HCT116 (cell line): Measurements from ENCODE around the gene AGPS. TPM values are rescaled to one million over a fixed set of nuclear protein-coding genes. Genes with fewer than 3 reads are reported as not detected.

Source experiments
- ATAC-seq: fragments of 200-7000 bp; cut with Tn5 transposase; 2 replicates; pipeline ENCODE4 v1.9.1; 2020; ENCODE audit warnings: mild to moderate bottlenecking, moderate library complexity
- BruUV-seq: library from RNA; stranded (reverse); fragments of 400-500 nt; replicated peaks from 2 replicates; lab custom pipeline; 2021; lab: Mats Ljungman, UMichigan
- CTCF ChIA-PET: fragments of 300-600 bp; sonication (Branson Sonifier 250); formaldehyde crosslinking; loops from one replicate; lab custom pipeline; 2021; ENCODE audit warnings: antibody characterized with exemption; lab: Charles Lee
- POLR2A ChIA-PET: fragments of 300-600, 350-600 bp; sonication (Branson Sonifier 250); formaldehyde crosslinking; loops from one replicate; lab custom pipeline; 2021; ENCODE audit warnings: antibody characterized with exemption; lab: Charles Lee
- RAD21 ChIA-PET, 2 experiments: fragments of 300-600 bp; sonication (Branson Sonifier 250); formaldehyde crosslinking; loops; one replicate each; lab custom pipeline; 2023; ENCODE audit warnings: low total read pairs in 2 of 2; ENCODE audit not compliant: uncharacterized antibody in 2 of 2, unreplicated experiment in 2 of 2, low non-redundant PET in 1 of 2; lab: Charles Lee
- DNase-seq: peaks from one replicate; pipeline ENCODE4 v3.0.0-alpha.2; 2010; ENCODE audit warnings: low read depth, low spot score
- H2AFZ ChIP-seq: fragments of 200-600 bp; shearing (Covaris generic), sonication (generic); 2 replicates; pipeline ENCODE4 v1.6.1; 2017; ENCODE audit warnings: low read depth, mixed run types, mixed read lengths, antibody characterized with exemption, low read length; ENCODE audit not compliant: poor library complexity, severe bottlenecking
- H3K27ac ChIP-seq: 2 replicates; pipeline ENCODE4 v1.5.1; 2012; ENCODE audit warnings: low read depth, low read length
- H3K27me3 ChIP-seq: fragments of 200-600 bp; sonication (generic); 2 replicates; pipeline ENCODE4 v1.6.1; 2016; ENCODE audit warnings: mixed run types, low read length, mixed read lengths; ENCODE audit not compliant: insufficient read depth
- H3K36me3 ChIP-seq, 2 experiments: fragments of 200-500 bp in 1 of 2; fragments of 200-600 bp in 1 of 2; sonication (Bioruptor generic) in 1 of 2; sonication (generic) in 1 of 2; 2 replicates each; pipeline versions ENCODE4 v1.5.1 to v1.6.1; 2014 to 2016; ENCODE audit warnings: low read length in 2 of 2, inconsistent platforms in 1 of 2, mixed read lengths in 1 of 2, mixed run types in 1 of 2; ENCODE audit not compliant: insufficient read depth in 2 of 2, control insufficient read depth in 1 of 2
- H3K4me1 ChIP-seq, 2 experiments: fragments of 200-600 bp in 1 of 2; sonication (generic) in 1 of 2; 2 replicates each; pipeline versions ENCODE4 v1.5.1 to v1.6.1; 2012 to 2017; ENCODE audit warnings: low read length in 2 of 2, inconsistent platforms in 1 of 2, mild to moderate bottlenecking in 1 of 2, mixed read lengths in 1 of 2, mixed run types in 1 of 2, moderate library complexity in 1 of 2; ENCODE audit not compliant: insufficient read depth in 2 of 2, control insufficient read depth in 1 of 2
- H3K4me2 ChIP-seq: fragments of 200-600 bp; sonication (generic); 2 replicates; pipeline ENCODE4 v1.6.1; 2017; ENCODE audit warnings: mixed run types, low read length, mixed read lengths
- H3K4me3 ChIP-seq, 2 experiments: fragments of 200-600 bp in 1 of 2; sonication (generic) in 1 of 2; replicated peaks in 1 of 2; 2 replicates each; pipeline ENCODE4 v1.5.1; 2011 to 2016; ENCODE audit warnings: low read length in 2 of 2, control low read depth in 1 of 2, low read depth in 1 of 2, mild to moderate bottlenecking in 1 of 2, mixed read lengths in 1 of 2, mixed run types in 1 of 2
- H3K79me2 ChIP-seq: fragments of 200-600 bp; sonication (generic); 2 replicates; pipeline ENCODE4 v1.6.1; 2017; ENCODE audit warnings: mild to moderate bottlenecking, mixed run types, low read length, moderate library complexity, mixed read lengths; ENCODE audit not compliant: insufficient read depth
- H3K9ac ChIP-seq: fragments of 200-600 bp; sonication (generic); 2 replicates; pipeline ENCODE4 v1.6.1; 2016; ENCODE audit warnings: low read length, mixed read lengths
- H3K9me2 ChIP-seq: fragments of 200-600 bp; sonication (generic), shearing (Covaris generic); 2 replicates; pipeline ENCODE4 v1.6.1; 2017; ENCODE audit warnings: mixed run types, mild to moderate bottlenecking, moderate library complexity; ENCODE audit not compliant: insufficient read depth
- H3K9me3 ChIP-seq, 2 experiments: fragments of 200-500 bp in 1 of 2; fragments of 200-600 bp in 1 of 2; sonication (Bioruptor generic) in 1 of 2; sonication (generic) in 1 of 2; 2 replicates each; pipeline ENCODE4 v1.6.1; 2014 to 2017; ENCODE audit warnings: low read length in 2 of 2, mixed read lengths in 2 of 2, inconsistent platforms in 1 of 2, low read depth in 1 of 2, mild to moderate bottlenecking in 1 of 2, mixed run types in 1 of 2, moderate library complexity in 1 of 2; ENCODE audit not compliant: control insufficient read depth in 1 of 2, insufficient read depth in 1 of 2
- H4K20me1 ChIP-seq: fragments of 200-600 bp; sonication (generic), shearing (Covaris generic); 2 replicates; pipeline ENCODE4 v1.6.1; 2017; ENCODE audit warnings: mixed run types, mild to moderate bottlenecking, moderate library complexity; ENCODE audit not compliant: insufficient read depth
- ATF3 ChIP-seq: IDR thresholded peaks from 2 replicates; pipeline ENCODE4 v1.6.1; 2012
- CBX3 ChIP-seq: IDR thresholded peaks from 2 replicates; pipeline ENCODE4 v1.6.1; 2012; ENCODE audit warnings: low read depth
- EZH2 ChIP-seq: fragments of 200-600 bp; sonication (generic); IDR thresholded peaks from 2 replicates; pipeline ENCODE4 v1.6.1; 2017; ENCODE audit warnings: antibody characterized with exemption, mixed run types
- EZH2phosphoT487 ChIP-seq: fragments of 200-600 bp; IDR thresholded peaks from 2 replicates; pipeline ENCODE4 v1.6.1; 2018; ENCODE audit warnings: antibody characterized with exemption, borderline replicate concordance
- JUND ChIP-seq: IDR thresholded peaks from 2 replicates; pipeline ENCODE4 v1.6.1; 2012
- POLR2AphosphoS5 ChIP-seq: IDR thresholded peaks from 2 replicates; pipeline ENCODE4 v1.6.1; 2011; ENCODE audit warnings: mild to moderate bottlenecking, low read depth, low read length, moderate library complexity
- RAD21 ChIP-seq: IDR thresholded peaks from 2 replicates; pipeline ENCODE4 v1.6.1; 2012; ENCODE audit warnings: low read depth, mild to moderate bottlenecking
- SRF ChIP-seq: IDR thresholded peaks from 2 replicates; pipeline ENCODE4 v1.6.1; 2012; ENCODE audit warnings: low read depth
- ZNF274 ChIP-seq: fragments of 200-500 bp; sonication (Bioruptor generic); IDR thresholded peaks from 2 replicates; pipeline ENCODE4 v1.6.1; 2014; ENCODE audit warnings: mild to moderate bottlenecking, low read depth, low read length, inconsistent platforms
- intact Hi-C: fragments of 100-400 bp; cut with micrococcal nuclease; formaldehyde crosslinking; loops from 2 replicates; pipeline ENCODE4 v1.10.0; 2022
- total RNA-seq: library from RNA; stranded (reverse); gene quantifications from one replicate; pipeline ENCODE4 v1.2.1, GENCODE V29; 2021; ENCODE audit not compliant: unreplicated experiment
- TF ChIP-seq, protein P1 (sequence below): IDR thresholded peaks from 2 replicates; pipeline ENCODE4 v1.6.1; 2012; ENCODE audit warnings: low read depth

Gene AGPS
- total RNA-seq, 1 experiment from 2014 or later = 66.6 TPM

GRCh38 chr2:177532567-177532966 is 140.0 kb downstream of the AGPS start:
- BruUV-seq = no TSS peak
- intact Hi-C loops = no loop called here

More at GRCh38 chr2:177532567-177532966, 140.0 kb downstream of the AGPS start:
- no peaks in the 10 kb centered on the region for H4K20me1 ChIP-seq
- H3K4me1 ChIP-seq = no peaks in the 10 kb centered on the region
- TF ChIP-seq EZH2phosphoT487 (no peak), ATF3 (no peak), RAD21 (no peak), SRF (no peak), ZNF274 (no peak), CBX3 (no peak), POLR2AphosphoS5 (no peak), JUND (no peak), EZH2 (no peak)
- TF ChIP-seq, protein P1, sequence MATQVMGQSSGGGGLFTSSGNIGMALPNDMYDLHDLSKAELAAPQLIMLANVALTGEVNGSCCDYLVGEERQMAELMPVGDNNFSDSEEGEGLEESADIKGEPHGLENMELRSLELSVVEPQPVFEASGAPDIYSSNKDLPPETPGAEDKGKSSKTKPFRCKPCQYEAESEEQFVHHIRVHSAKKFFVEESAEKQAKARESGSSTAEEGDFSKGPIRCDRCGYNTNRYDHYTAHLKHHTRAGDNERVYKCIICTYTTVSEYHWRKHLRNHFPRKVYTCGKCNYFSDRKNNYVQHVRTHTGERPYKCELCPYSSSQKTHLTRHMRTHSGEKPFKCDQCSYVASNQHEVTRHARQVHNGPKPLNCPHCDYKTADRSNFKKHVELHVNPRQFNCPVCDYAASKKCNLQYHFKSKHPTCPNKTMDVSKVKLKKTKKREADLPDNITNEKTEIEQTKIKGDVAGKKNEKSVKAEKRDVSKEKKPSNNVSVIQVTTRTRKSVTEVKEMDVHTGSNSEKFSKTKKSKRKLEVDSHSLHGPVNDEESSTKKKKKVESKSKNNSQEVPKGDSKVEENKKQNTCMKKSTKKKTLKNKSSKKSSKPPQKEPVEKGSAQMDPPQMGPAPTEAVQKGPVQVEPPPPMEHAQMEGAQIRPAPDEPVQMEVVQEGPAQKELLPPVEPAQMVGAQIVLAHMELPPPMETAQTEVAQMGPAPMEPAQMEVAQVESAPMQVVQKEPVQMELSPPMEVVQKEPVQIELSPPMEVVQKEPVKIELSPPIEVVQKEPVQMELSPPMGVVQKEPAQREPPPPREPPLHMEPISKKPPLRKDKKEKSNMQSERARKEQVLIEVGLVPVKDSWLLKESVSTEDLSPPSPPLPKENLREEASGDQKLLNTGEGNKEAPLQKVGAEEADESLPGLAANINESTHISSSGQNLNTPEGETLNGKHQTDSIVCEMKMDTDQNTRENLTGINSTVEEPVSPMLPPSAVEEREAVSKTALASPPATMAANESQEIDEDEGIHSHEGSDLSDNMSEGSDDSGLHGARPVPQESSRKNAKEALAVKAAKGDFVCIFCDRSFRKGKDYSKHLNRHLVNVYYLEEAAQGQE = no peak
- ChIA-PET CTCF (no interaction called here), POLR2A (no interaction called here), RAD21 (no interaction called here)
- no peak overlapping the region for H3K9ac ChIP-seq
- no peaks in the 10 kb centered on the region for H3K79me2 ChIP-seq
- H2AFZ ChIP-seq = no peak overlapping the region
- no peak overlapping the region for H3K4me2 ChIP-seq
- no peaks in the 10 kb centered on the region for H3K9me3 ChIP-seq
- DNase-seq (no peak), ATAC-seq (no peak)
- H3K27me3 ChIP-seq = no peaks in the 10 kb centered on the region
- H3K27ac ChIP-seq = no peak overlapping the region
- H3K36me3 ChIP-seq = no peaks in the 10 kb centered on the region
- H3K9me2 ChIP-seq = no peaks in the 10 kb centered on the region
- no peak overlapping the region for H3K4me3 ChIP-seq
